Measurements from ENCODE around the gene PDE6H.

PDE6H gene

DNA sequence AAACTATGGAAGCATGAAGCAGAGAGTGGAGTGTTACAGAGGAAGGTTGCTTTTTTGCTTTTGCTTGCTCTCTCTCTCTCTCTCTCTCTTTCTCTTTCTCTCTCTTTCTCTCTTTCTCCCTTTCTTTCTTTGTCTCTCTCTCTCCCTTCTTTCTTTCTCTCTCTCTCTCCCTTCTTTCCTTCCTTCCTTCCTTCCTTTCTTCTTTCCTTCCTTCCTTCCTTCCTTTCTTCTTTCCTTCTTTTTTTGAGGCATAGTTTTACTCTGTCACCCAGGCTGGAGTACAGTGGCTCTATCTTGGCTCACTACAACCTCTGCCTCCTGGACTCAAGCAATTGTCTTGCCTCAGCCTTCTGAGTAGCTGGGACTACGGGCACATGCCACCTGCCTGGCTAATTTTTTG, 19.1 kb upstream of the PDE6H start:
- Histone ChIP-seq H4K20me1 (ENCODE audit: insufficient read depth, low read length) (no peaks in the 10 kb centered on the region), H3K4me2 (ENCODE audit: low read depth, low read length) (peak overlapping the region; percentile 68), H3K36me3 (replicated peaks; ENCODE audit: insufficient read depth, low read length) (no peaks in the 10 kb centered on the region; the same call in 1 of the 2 replicates), H3K9me3 (replicated peaks; ENCODE audit: insufficient read depth, low read length) (no peaks in the 10 kb centered on the region), H3K9me2 (replicated peaks; ENCODE audit: insufficient read depth, low read length) (no peaks in the 10 kb centered on the region), H3K27me3 (replicated peaks; ENCODE audit: insufficient read depth, low read length) (no peaks in the 10 kb centered on the region), H3K4me1 (ENCODE audit: low read length) (peaks cover 89% of the 10 kb centered on the region), H3K4me3 (ENCODE audit: low read length) (peak overlapping the region; percentile 20; the same call in 1 of the 2 replicates), H2AFZ (ENCODE audit: low read length) (no peak overlapping the region), H3K9ac (ENCODE audit: low read length) (peak overlapping the region; percentile 60), H3K27ac (ENCODE audit: low read length) (peak overlapping the region; percentile 94), H3F3A (ENCODE audit: insufficient read depth, low read length) (peaks cover 100% of the 10 kb centered on the region), H3K79me2 (ENCODE audit: low read length) (peaks cover 98% of the 10 kb centered on the region)
- TF ChIP-seq, protein P1, sequence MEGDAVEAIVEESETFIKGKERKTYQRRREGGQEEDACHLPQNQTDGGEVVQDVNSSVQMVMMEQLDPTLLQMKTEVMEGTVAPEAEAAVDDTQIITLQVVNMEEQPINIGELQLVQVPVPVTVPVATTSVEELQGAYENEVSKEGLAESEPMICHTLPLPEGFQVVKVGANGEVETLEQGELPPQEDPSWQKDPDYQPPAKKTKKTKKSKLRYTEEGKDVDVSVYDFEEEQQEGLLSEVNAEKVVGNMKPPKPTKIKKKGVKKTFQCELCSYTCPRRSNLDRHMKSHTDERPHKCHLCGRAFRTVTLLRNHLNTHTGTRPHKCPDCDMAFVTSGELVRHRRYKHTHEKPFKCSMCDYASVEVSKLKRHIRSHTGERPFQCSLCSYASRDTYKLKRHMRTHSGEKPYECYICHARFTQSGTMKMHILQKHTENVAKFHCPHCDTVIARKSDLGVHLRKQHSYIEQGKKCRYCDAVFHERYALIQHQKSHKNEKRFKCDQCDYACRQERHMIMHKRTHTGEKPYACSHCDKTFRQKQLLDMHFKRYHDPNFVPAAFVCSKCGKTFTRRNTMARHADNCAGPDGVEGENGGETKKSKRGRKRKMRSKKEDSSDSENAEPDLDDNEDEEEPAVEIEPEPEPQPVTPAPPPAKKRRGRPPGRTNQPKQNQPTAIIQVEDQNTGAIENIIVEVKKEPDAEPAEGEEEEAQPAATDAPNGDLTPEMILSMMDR (IDR thresholded peaks at IDR 0.05; ENCODE audit: low read length), result no peak
- TF ChIP-seq EZH2phosphoT487 (IDR thresholded peaks at IDR 0.05; ENCODE audit: low read length) (no peak), EZH2 (optimal IDR thresholded peaks at IDR 0.05; ENCODE audit: low read depth, low read length) (no peak)
- DNase-seq, result no peak

GRCh38 chr12:14954269-14954668, 18.6 kb upstream of the PDE6H start:
- Histone ChIP-seq H3K27ac (ENCODE audit: low read length) (peak overlapping the region; percentile 94), H3K4me3 (ENCODE audit: low read length) (no peak overlapping the region; the same call in 1 of the 2 replicates), H2AFZ (ENCODE audit: low read length) (no peak overlapping the region), H3F3A (ENCODE audit: insufficient read depth, low read length) (peaks cover 98% of the 10 kb centered on the region), H4K20me1 (ENCODE audit: insufficient read depth, low read length) (no peaks in the 10 kb centered on the region), H3K36me3 (replicated peaks; ENCODE audit: insufficient read depth, low read length) (no peaks in the 10 kb centered on the region; the same call in 1 of the 2 replicates), H3K4me2 (ENCODE audit: low read depth, low read length) (peak overlapping the region; percentile 68), H3K4me1 (ENCODE audit: low read length) (peaks cover 86% of the 10 kb centered on the region), H3K9ac (ENCODE audit: low read length) (peak overlapping the region; percentile 60), H3K27me3 (replicated peaks; ENCODE audit: insufficient read depth, low read length) (no peaks in the 10 kb centered on the region), H3K9me2 (replicated peaks; ENCODE audit: insufficient read depth, low read length) (no peaks in the 10 kb centered on the region), H3K79me2 (ENCODE audit: low read length) (peaks cover 100% of the 10 kb centered on the region), H3K9me3 (replicated peaks; ENCODE audit: insufficient read depth, low read length) (no peaks in the 10 kb centered on the region)
- TF ChIP-seq, protein P1 (IDR thresholded peaks at IDR 0.05; ENCODE audit: low read length), result no peak
- no peak for TF ChIP-seq EZH2 (optimal IDR thresholded peaks at IDR 0.05; ENCODE audit: low read depth, low read length)
- no peak for TF ChIP-seq EZH2phosphoT487 (IDR thresholded peaks at IDR 0.05; ENCODE audit: low read length)
- DNase-seq, result peak; percentile 82

DNA sequence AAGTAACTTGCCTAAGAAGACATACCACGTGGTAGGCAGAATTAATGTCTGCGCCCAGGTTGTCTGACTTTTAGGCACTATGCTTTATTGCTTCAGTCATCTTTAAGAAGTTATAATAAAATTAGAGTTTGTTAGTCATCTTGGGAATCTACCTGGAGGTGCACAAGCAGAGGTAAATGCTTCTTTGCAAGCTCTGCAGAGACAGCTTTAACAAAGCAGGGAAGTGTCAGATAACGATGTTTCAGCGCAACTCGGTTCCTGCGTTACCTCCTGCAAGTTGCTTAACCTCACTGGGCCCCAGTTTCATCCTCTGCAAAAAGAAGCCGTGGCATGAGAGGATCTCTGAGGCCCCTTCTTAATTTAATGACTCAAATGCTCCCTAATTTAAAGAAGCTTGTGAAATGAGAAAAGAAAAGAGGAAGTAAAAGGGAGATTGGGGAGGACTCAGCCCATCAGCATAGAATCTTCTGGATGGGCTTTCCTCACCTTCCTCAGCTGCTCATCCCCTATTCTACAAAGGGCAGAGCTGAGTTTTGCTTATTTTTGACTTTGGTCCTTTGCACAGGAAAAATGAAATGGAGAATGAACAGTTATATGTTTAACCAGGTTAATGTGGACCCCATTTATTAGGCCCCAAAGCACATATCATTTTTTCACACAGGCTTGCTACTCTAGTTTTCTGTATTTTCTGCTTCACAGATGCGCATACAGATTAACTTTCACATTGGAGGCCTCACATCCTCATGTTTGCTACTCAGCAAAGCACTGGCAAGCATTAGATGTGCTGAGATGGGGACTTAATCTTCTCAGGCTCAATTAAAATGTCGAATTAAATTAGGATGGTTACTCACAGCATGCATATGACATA, 16.6 kb upstream of the PDE6H start:
- DNase-seq, result peak; percentile 55
- Histone ChIP-seq H4K20me1 (ENCODE audit: insufficient read depth, low read length) (no peaks in the 10 kb centered on the region), H3K4me3 (ENCODE audit: low read length) (peak overlapping the region; percentile 75), H3K79me2 (ENCODE audit: low read length) (peaks cover 100% of the 10 kb centered on the region), H3K36me3 (replicated peaks; ENCODE audit: insufficient read depth, low read length) (no peaks in the 10 kb centered on the region; the same call in 1 of the 2 replicates), H3K9me3 (replicated peaks; ENCODE audit: insufficient read depth, low read length) (no peaks in the 10 kb centered on the region), H3K27me3 (replicated peaks; ENCODE audit: insufficient read depth, low read length) (no peaks in the 10 kb centered on the region), H2AFZ (ENCODE audit: low read length) (no peak overlapping the region), H3K9me2 (replicated peaks; ENCODE audit: insufficient read depth, low read length) (no peaks in the 10 kb centered on the region), H3K27ac (ENCODE audit: low read length) (peak overlapping the region; percentile 90), H3K4me1 (ENCODE audit: low read length) (peaks cover 72% of the 10 kb centered on the region), H3K4me2 (ENCODE audit: low read depth, low read length) (peak overlapping the region; percentile 95), H3F3A (ENCODE audit: insufficient read depth, low read length) (peaks cover 94% of the 10 kb centered on the region), H3K9ac (ENCODE audit: low read length) (peak overlapping the region; percentile 88; the same call in 1 of the 2 replicates)
- TF ChIP-seq, protein P1 (IDR thresholded peaks at IDR 0.05; ENCODE audit: low read length), result no peak
- no peak for TF ChIP-seq EZH2 (optimal IDR thresholded peaks at IDR 0.05; ENCODE audit: low read depth, low read length)
- no peak for TF ChIP-seq EZH2phosphoT487 (IDR thresholded peaks at IDR 0.05; ENCODE audit: low read length)

Data from MM.1S (cell line).